IMR-90 (cell line): ENCODE results near the gene EFEMP2.

ENCODE experiments used
- FOS ChIP-seq: fragments of 150-350 bp; IDR thresholded peaks from 2 replicates; pipeline ENCODE4 v1.6.1; 2016; ENCODE audit warnings: low read depth, low read length
- TF ChIP-seq, protein P1 (sequence below): conservative IDR thresholded peaks from 2 replicates; pipeline ENCODE4 v1.5.1; 2012; ENCODE audit warnings: mild to moderate bottlenecking, low read depth, low read length, improper control_type of control experiment
- TF ChIP-seq, protein P2 (sequence below): fragments of 150-350 bp; IDR thresholded peaks from 2 replicates; pipeline ENCODE4 v1.6.1; 2017; ENCODE audit warnings: mild to moderate bottlenecking, antibody characterized with exemption, low read length, low read depth

DNA sequence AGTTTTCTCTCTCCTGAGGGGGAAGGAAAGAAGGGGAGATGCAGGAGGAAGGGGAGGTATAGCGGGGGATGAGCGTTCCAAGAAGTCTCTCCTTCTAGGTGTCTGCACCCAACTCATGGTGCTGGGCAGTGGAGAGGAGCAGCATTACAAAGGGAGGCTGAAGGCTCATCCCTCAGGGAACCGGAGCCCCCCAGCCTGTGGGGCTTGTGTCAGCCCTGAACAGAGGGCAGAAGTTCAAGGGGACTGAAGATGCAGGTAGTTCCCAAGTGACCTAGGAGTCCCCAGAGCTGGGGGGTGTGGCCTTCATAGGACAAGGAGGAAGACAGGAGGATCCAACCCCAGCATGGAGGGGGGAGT lies 44.5 kb upstream of the EFEMP2 start:
- TF ChIP-seq, protein P1, sequence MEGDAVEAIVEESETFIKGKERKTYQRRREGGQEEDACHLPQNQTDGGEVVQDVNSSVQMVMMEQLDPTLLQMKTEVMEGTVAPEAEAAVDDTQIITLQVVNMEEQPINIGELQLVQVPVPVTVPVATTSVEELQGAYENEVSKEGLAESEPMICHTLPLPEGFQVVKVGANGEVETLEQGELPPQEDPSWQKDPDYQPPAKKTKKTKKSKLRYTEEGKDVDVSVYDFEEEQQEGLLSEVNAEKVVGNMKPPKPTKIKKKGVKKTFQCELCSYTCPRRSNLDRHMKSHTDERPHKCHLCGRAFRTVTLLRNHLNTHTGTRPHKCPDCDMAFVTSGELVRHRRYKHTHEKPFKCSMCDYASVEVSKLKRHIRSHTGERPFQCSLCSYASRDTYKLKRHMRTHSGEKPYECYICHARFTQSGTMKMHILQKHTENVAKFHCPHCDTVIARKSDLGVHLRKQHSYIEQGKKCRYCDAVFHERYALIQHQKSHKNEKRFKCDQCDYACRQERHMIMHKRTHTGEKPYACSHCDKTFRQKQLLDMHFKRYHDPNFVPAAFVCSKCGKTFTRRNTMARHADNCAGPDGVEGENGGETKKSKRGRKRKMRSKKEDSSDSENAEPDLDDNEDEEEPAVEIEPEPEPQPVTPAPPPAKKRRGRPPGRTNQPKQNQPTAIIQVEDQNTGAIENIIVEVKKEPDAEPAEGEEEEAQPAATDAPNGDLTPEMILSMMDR, result no peak
- TF ChIP-seq, protein P2, sequence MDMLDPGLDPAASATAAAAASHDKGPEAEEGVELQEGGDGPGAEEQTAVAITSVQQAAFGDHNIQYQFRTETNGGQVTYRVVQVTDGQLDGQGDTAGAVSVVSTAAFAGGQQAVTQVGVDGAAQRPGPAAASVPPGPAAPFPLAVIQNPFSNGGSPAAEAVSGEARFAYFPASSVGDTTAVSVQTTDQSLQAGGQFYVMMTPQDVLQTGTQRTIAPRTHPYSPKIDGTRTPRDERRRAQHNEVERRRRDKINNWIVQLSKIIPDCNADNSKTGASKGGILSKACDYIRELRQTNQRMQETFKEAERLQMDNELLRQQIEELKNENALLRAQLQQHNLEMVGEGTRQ, result no peak
- no peak for TF ChIP-seq FOS
